ENCODE results near the gene KANSL1. TPM values are rescaled to one million over a fixed set of nuclear protein-coding genes. Genes with fewer than 3 reads are reported as not detected.

KANSL1 gene
- total and polyA plus RNA-seq, 9 of the 15 experiments (the other 6 are each of a cell fraction or from before 2014, with no cell fraction given): 3.6 to 55.4 (median 31.8) TPM

DNA sequence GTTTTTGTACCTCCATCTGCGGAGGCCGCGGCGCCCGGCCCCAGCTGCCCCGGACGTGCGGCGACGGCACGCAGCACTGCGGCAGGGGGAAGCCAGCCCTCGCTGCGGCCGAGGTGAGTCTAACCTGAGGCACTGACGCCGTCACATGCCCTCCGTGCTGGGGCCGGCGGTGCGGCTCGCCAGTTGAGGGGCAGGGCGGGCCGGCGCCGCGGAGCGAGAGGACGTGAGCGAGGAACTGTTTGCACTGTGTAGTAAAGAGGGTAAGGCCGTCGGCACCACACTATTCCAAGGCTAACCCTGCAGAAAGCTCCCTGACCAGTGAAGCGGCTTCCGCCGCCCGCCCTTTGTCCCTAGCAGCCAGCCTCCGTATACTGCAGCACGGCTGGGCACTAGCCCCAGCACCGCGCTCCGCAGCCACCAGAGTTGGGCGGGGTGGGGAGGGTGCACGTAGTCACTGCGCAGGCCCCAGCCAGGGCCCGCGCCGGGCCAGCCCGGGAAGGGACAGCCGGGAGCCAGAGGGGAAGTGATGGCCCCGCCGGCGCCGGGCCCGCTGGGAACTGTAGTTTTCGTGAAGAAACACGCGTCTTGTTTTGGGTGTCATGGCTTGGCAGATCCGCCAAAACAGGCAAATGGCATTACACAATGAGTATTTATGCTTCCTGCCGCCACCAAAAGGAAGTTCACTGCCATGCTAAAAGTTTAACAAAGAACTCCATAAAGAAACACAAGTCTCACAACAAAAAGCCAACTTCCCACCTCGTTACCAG is 580 bp upstream of the KANSL1 start (continued):
- 0 out of 2 replicates have a peak, but pooled peaks have one; percentile 60 for TF ChIP-seq TAF7 (tag; IDR thresholded peaks at IDR 0.05)
- TF ChIP-seq, protein P1, sequence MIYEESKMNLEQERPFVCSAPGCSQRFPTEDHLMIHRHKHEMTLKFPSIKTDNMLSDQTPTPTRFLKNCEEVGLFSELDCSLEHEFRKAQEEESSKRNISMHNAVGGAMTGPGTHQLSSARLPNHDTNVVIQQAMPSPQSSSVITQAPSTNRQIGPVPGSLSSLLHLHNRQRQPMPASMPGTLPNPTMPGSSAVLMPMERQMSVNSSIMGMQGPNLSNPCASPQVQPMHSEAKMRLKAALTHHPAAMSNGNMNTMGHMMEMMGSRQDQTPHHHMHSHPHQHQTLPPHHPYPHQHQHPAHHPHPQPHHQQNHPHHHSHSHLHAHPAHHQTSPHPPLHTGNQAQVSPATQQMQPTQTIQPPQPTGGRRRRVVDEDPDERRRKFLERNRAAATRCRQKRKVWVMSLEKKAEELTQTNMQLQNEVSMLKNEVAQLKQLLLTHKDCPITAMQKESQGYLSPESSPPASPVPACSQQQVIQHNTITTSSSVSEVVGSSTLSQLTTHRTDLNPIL (CRISPR knock-in tag; IDR thresholded peaks at IDR 0.05): no peak
- no peak for TF ChIP-seq CHD1 (IDR thresholded peaks at IDR 0.05; ENCODE audit: low read length)
- no peak for TF ChIP-seq HEY1 (CRISPR knock-in tag; IDR thresholded peaks at IDR 0.05; ENCODE audit: borderline replicate concordance)
- TF ChIP-seq, protein P2, sequence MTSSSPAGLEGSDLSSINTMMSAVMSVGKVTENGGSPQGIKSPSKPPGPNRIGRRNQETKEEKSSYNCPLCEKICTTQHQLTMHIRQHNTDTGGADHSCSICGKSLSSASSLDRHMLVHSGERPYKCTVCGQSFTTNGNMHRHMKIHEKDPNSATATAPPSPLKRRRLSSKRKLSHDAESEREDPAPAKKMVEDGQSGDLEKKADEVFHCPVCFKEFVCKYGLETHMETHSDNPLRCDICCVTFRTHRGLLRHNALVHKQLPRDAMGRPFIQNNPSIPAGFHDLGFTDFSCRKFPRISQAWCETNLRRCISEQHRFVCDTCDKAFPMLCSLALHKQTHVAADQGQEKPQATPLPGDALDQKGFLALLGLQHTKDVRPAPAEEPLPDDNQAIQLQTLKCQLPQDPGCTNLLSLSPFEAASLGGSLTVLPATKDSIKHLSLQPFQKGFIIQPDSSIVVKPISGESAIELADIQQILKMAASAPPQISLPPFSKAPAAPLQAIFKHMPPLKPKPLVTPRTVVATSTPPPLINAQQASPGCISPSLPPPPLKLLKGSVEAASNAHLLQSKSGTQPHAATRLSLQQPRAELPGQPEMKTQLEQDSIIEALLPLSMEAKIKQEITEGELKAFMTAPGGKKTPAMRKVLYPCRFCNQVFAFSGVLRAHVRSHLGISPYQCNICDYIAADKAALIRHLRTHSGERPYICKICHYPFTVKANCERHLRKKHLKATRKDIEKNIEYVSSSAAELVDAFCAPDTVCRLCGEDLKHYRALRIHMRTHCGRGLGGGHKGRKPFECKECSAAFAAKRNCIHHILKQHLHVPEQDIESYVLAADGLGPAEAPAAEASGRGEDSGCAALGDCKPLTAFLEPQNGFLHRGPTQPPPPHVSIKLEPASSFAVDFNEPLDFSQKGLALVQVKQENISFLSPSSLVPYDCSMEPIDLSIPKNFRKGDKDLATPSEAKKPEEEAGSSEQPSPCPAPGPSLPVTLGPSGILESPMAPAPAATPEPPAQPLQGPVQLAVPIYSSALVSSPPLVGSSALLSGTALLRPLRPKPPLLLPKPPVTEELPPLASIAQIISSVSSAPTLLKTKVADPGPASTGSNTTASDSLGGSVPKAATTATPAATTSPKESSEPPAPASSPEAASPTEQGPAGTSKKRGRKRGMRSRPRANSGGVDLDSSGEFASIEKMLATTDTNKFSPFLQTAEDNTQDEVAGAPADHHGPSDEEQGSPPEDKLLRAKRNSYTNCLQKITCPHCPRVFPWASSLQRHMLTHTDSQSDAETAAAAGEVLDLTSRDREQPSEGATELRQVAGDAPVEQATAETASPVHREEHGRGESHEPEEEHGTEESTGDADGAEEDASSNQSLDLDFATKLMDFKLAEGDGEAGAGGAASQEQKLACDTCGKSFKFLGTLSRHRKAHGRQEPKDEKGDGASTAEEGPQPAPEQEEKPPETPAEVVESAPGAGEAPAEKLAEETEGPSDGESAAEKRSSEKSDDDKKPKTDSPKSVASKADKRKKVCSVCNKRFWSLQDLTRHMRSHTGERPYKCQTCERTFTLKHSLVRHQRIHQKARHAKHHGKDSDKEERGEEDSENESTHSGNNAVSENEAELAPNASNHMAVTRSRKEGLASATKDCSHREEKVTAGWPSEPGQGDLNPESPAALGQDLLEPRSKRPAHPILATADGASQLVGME (CRISPR knock-in tag; IDR thresholded peaks at IDR 0.05): peak; percentile 93; the same call in 1 of the 2 replicates
- TF ChIP-seq NCOA1 (IDR thresholded peaks at IDR 0.05; ENCODE audit: low read depth): no peak
- TF ChIP-seq ETV5 (CRISPR knock-in tag; IDR thresholded peaks at IDR 0.05; ENCODE audit: low read depth): no peak; the same call in 1 of the 2 replicates
- TF ChIP-seq KAT8 (IDR thresholded peaks at IDR 0.05; ENCODE audit: low read depth): no peak
- TF ChIP-seq, protein P3, sequence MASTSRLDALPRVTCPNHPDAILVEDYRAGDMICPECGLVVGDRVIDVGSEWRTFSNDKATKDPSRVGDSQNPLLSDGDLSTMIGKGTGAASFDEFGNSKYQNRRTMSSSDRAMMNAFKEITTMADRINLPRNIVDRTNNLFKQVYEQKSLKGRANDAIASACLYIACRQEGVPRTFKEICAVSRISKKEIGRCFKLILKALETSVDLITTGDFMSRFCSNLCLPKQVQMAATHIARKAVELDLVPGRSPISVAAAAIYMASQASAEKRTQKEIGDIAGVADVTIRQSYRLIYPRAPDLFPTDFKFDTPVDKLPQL (IDR thresholded peaks at IDR 0.05; ENCODE audit: extremely low read depth, insufficient read length): peak; percentile 23
- no peak for TF ChIP-seq SNRNP70 (optimal IDR thresholded peaks at IDR 0.05; ENCODE audit: low read depth, low read length)
- TF ChIP-seq MTA2 (IDR thresholded peaks at IDR 0.05; ENCODE audit: low read depth): no peak
- TF ChIP-seq SIX5 (IDR thresholded peaks at IDR 0.05; ENCODE audit: borderline replicate concordance in 1 of 2, insufficient read depth in 1 of 2, low read depth in 1 of 2, low read length in 2 of 2): peak; percentile 93 to 95
- no peak for TF ChIP-seq NELFE (IDR thresholded peaks at IDR 0.05; ENCODE audit: insufficient read depth, insufficient read length)
- TF ChIP-seq PHF21A (IDR thresholded peaks at IDR 0.05; ENCODE audit: borderline replicate concordance, low read depth): no peak
- TF ChIP-seq HDAC2 (IDR thresholded peaks at IDR 0.05): no peak
- no peak for TF ChIP-seq NFE2L1 (tag; IDR thresholded peaks at IDR 0.05; ENCODE audit: borderline replicate concordance, low read depth)
- TF ChIP-seq, protein P4, sequence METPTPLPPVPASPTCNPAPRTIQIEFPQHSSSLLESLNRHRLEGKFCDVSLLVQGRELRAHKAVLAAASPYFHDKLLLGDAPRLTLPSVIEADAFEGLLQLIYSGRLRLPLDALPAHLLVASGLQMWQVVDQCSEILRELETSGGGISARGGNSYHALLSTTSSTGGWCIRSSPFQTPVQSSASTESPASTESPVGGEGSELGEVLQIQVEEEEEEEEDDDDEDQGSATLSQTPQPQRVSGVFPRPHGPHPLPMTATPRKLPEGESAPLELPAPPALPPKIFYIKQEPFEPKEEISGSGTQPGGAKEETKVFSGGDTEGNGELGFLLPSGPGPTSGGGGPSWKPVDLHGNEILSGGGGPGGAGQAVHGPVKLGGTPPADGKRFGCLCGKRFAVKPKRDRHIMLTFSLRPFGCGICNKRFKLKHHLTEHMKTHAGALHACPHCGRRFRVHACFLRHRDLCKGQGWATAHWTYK (CRISPR knock-in tag; IDR thresholded peaks at IDR 0.05): peak; percentile 81; the same call in 1 of the 2 replicates
- peak; percentile 54 for TF ChIP-seq RB1 (IDR thresholded peaks at IDR 0.05; ENCODE audit: low read depth)
- no peak for TF ChIP-seq ZNF551 (CRISPR knock-in tag; IDR thresholded peaks at IDR 0.05)

Data from K562 (cell line).